Ureter (tissue), 1 donor: ENCODE data around the gene LPIN1. TPM values are rescaled to one million over a fixed set of nuclear protein-coding genes. Genes with fewer than 3 reads are reported as not detected.

ENCODE experiments used
- DNase-seq: peaks from one replicate; pipeline ENCODE4 v3.0.0-alpha.2; 2020; ENCODE audit warnings: low spot score
- total RNA-seq: library from RNA; stranded (reverse); gene quantifications from one replicate; pipeline ENCODE4 v1.2.4, GENCODE V29; 2023
- donor health status: DM: yes; HTN: yes; CAD: no.

Gene LPIN1
- total RNA-seq, 1 donor from 2014 or later = 32.3 TPM

DNA sequence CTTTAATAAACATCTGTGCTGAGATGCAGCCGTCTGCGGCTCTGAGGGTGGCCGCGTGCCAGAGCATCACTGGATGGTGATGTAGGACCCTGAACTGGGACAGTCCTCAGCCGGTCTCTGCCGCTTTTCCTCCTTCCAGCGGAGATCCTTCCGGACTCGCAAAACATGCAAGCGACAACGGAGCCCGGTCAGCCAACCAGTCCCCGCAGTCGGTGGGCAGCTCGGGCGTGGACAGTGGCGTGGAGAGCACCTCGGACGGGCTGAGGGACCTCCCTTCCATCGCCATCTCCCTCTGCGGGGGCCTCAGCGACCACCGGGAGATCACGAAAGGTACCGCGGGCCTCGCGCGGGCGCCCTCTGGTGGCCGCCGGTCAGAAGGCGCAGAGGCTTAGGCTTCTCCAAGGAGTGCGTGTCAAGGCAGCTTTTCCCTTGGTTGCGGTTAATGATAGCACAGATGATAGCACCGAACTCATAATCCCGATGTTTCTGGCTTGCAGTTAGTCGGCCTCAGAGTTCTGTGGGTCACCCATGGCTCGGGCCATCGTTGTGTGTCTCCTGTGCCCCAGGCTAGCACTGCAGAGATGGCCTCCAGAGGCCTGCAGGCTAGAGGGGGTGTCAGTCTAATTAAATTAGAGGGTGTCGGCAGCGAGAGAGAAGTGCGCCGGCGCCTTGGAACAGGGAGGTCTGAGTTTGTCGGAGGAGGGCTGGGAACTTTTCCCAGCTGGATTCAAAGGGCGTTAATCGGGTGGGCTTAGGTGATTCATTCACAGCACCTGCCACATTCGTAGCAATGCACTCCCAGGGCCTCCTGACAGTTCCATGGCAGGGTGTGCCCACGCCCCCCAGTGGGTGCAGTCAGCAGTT, 38.5 kb downstream of the LPIN1 start:
- no peak for DNase-seq

DNA sequence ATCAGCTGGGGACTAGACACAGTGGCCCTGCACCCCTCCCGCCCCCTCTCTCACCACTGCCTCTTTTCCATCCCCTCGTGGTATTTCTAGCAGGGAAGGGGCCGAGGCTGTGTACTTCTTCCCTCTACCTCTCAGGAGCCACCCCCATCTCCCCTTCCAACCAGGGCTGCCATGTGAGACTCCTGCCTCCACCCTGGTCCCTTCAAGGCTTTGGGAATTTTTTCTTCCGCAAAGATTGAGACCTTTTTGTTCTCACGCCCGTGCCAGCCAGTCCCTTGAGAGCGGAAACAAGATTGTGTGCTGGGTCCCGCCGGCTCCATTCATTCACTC, 39.1 kb downstream of the LPIN1 start:
- no peak for DNase-seq

DNA sequence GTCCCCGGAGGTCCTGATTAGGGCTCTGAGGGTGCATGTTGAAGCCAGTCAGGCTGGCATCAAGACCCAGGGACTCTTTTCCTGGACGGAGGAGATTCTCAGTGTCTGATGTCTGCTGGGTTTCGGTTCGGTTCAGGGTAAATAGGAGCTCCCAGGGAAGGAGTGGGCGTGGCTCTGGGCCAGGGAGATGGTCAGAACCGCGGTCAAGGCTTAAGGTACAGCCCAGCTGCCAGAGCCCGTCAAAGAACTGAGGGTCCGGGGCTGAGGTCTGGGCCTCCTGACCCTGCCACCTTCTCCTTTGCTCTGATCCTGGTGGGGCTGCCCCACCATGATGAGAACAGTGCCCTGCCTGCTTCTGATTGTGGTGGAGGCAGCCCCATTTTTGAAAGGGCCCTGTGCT, 39.8 kb downstream of the LPIN1 start:
- DNase-seq = no peak

DNA sequence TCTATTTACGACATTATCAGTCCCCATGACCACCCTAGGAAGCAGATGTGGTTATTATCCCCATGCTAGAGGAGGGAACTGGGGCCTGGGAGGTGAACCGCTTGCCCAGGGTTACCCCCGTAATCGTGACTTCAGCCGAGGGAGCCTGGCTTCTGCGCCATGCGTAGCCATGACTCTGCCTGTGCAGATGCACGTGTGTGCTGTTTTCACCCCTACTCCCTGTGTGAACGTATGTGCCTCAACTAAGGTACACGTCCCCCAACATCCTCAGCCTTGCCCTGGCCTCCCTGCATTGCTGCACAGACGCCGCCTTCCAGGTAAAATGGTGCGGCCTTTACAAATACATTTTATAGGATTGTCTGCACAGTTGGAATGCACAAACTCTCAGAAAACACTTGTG, 40.2 kb downstream of the LPIN1 start:
- no peak for DNase-seq

DNA sequence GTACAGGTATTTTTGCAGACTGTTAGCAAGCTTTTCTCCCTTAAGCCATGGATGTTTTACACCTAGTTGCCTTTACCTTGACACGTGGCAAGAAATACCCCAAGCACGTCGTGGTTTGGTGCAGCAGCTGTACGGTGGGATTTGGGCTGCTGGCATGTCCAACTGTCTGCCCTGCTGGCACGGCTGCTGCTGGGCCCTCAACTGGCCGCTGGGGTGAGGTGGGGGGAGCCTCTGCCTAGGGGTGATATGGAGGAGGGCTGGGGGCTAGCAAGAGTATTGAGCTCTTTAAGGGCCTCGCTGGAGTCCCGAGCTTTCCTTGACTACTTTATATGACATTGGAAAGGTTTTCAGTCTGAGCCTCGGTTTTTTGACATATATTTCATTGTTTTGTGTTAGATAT, 41.6 kb downstream of the LPIN1 start:
- no peak for DNase-seq

DNA sequence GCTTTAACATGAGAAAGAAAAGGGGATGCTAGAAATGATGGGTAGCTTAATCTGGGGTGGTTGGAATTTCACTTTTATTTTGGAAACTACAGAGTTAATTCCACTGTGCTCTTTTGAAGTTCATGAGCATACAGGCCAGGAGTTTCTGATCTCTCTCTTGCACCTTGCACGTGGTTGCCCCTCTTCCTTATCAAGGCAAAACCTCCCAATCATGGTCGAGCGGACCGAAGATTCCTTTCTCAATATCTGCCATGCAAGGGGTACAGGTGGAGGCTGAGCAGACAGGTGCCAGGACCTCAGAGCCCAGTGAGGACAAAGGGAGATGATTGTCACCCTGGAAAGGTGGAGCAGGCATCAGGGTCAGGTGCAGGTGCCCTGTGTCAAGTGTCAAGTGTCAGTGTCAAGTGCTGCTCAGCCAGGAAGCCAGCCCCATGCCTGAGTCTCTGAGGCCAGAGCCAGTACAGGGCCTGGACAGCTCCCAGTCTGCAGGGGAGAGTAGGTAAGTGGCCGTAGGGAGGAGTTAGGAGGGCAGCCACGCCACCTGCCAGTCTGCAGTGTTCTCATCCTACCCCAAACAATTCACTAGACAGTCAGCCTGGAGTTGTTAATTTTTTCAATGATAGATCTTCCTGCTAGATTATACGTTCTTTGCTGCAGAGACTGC, 42.2 kb downstream of the LPIN1 start:
- DNase-seq = no peak

DNA sequence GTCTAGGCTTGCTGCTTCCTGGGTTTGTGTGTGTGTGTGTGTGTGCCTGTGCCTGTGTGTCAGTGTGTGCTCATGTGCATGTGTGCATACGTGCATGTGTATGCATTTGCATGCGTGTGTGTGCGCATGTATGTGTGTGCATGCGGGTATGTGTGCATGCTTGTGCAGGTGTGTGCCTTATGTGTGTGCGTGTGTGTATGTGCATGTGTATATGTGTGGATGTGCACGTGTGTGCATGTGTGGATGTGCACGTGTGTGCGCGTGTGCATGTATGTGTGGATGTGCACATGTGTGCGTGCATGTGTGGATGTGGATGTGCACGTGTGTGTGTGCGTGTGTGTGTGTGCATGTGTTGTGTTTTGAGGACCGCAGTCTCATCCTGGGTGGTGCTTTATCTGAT, 42.8 kb downstream of the LPIN1 start:
- DNase-seq = no peak

DNA sequence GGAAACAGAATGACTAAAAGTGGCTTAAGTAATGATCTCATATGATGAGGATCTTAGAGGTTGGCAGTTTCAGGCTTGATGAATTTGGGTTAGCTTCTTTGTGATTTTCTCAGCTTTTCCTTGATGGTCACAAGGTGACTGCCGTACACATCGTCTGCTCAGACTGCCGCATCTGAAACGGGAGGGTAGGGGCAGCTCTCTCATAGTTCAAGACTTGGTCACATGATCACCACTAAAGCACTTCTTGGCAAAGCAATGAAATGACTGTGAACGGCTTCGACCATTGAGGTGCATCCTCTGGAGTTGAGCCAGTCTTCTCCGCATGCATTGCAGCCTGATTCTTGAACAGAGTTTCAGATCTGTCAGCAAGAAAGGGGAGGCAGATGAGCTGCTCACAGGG, 43.8 kb downstream of the LPIN1 start:
- DNase-seq = no peak

DNA sequence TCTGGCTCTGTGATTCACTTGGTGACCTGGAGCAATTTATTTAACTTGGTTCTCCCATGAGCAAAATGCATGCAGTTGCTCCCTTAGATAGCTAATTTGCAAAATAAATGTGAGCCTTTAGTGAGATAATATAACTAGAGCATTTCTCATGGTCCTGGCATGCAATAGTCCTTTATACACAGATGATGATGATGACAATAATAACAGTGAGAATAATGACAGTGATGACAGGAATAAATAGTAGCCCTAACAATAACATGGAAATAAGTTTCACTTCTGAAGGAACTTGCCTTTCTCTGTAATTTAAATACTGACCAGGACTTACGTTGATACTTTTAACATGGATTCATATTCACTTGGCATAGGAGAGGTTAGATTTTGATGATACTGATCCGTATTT, 49.2 kb downstream of the LPIN1 start:
- no peak for DNase-seq

DNA sequence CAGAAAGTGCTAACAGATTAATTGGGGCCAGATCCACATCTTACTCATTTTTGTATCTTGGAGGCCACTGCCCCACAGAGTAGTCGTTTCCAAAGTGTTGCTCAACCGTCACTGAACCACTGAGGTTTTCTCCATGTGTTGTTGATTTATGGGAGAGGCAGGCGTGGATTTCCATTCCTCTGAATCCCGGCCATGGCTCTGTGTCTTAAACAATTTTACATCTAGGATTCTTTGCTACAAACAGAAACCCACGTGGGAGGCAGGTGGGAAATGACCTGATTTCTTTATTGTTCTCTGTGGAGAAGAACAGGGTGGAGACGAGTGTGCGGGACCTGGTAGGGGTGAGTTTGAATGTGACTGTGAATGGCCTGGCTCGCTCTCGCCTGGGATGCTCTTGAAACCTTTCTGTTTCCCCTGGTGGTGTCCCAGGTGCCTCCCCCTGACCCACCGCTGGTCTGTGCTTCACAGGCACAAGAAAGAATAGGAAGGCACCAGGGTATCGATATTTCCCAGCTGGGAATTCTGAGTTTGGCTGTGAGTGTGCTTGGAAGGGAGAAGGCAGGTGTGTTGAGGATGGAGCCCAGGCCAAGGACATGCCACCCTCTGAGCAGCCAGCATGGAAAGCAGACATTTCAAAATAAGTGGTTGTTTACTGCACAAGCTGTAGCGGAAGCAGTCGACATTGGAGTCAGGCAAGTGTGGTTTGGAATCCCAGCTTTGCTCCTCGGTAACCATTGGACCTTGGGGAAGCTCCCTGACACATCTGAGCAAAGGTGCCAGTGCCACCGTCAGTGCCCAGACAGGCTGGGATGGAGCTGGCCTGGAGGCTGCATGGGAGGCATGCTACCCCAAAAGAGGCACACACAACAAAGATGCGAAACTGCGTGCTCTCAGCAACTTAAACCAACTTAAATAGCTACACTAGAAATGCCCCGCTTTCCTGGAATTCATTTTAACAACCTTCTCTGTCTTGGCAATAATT, 50.0 kb downstream of the LPIN1 start:
- no peak for DNase-seq

DNA sequence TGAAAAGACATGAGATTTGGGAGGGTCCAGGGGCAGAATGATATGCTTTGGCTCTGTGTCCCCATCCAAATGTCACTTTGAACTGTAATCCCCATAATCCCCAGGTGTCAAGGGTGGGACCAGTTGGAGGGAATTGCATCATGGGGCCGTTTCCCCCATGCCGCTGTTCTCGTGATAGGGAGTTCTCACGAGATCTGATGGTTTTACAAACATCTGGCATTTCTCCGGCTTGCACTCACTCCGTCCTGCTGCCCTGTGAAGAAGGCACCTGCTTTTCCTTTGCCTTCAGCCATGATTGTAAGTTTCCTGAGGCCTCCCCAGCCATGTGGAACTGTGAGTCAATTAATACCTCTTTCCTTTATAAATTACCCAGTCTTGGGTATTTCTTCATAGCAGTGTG, 51.4 kb downstream of the LPIN1 start:
- no peak for DNase-seq

DNA sequence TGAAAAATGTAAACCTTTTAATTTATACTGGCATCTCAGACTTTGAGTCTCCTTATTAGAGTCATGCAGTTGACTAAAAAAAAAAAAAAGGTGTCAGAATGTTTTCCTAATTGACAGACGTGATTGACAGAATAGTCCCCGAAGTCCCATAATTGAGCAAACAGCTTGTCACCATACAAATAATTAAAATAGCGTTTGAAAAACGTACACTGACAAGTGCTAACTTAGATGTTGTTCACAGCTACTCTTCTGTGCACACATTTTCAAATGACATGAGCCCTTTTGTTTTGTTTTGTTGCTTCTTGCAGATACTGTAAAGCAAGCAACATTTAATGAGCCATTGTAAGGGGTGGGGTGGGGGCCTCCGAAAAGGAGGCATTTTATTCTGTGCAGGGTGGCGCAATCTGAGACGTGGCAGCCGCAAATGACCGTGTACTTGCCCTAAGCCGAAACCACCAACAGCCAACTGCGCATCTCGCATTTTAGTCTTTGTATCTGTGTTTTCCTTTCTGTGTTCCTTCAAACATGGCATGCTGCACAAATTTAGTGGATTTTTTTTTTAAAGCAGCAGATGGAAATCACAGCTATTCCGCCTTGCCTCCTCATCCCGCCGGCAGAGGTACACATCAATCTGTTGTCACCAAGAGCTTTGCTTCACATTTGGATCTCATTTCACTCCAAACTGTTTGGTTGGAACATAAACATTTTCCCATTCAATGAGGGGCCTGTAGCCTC, 52.4 kb downstream of the LPIN1 start:
- no peak for DNase-seq

DNA sequence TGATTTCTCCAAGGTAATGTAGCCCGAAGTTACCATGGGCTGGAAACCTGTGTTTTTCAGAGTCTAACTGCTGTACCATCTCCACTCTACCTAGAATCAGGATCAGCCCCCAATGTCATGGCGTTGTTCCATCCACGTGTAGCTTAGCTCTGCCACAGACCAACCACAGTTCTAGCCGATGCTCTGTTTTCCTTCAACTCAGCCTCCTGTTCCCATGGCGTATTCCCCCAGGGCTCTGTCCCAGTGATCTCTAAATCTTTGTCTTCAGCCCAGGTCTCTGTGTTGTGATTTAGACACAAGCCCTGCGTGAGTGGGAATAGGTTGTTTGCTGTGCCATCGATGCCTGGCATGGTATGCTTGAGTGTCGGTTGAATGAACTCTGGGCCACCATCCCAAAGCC, 53.4 kb downstream of the LPIN1 start:
- no peak for DNase-seq

DNA sequence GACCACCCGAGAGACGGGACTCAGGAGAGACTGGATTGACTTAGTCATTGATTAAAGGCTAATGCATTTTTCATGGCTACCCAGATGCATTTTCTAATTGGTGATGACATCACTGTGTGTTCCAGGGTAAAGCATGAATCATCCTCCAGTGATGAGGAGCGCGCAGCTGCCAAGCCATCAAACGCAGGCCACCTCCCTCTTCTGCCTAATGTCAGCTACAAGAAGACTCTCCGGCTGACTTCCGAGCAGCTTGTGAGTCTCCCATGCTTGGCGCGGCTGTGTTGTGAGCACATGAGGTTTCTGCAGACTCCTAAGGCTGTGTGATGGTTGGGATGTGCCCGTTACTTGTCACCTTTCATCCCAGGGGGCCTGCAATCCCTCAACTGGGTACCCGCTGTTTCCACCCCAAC, 56.4 kb downstream of the LPIN1 start:
- no peak for DNase-seq

DNA sequence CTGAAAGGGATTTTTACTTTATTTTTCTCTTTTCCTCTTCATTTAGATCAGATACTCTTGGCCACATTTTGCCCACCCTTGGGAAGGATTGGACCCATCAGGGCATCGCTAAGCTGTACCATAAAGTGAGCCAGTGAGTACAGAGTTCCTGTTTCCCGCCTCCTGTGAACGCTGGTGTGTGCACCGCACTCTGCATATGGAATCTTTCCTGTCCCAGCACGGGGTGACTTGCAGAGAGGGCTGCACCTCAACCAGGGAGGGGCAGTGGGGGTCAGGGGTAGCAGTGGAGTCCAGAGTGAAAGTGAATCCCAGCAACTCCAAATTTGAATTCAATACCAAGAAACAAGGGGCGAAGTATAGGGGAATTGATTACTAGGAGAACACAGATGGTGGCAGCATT, 58.6 kb downstream of the LPIN1 start:
- no peak for DNase-seq

DNA sequence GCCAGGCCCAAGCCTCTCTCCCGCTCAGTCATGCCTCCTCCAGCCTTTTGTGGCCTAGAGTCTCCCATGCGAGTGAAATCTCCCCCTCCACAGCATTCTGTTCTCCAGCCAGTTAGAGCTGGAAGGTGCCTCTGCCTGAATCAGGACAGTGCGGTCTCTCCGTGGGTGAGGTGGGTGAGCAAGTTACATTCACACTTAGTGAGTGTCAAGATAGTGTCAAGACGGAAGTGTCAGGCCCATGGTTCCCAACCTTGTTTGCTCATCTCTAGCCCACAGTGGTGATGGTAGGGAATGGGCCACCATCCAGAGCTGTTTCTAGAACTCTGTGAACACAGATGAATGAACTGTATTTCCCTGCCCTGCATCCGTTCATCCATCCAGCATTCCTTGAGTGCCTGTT, 59.5 kb downstream of the LPIN1 start:
- DNase-seq = peak; percentile 26

DNA sequence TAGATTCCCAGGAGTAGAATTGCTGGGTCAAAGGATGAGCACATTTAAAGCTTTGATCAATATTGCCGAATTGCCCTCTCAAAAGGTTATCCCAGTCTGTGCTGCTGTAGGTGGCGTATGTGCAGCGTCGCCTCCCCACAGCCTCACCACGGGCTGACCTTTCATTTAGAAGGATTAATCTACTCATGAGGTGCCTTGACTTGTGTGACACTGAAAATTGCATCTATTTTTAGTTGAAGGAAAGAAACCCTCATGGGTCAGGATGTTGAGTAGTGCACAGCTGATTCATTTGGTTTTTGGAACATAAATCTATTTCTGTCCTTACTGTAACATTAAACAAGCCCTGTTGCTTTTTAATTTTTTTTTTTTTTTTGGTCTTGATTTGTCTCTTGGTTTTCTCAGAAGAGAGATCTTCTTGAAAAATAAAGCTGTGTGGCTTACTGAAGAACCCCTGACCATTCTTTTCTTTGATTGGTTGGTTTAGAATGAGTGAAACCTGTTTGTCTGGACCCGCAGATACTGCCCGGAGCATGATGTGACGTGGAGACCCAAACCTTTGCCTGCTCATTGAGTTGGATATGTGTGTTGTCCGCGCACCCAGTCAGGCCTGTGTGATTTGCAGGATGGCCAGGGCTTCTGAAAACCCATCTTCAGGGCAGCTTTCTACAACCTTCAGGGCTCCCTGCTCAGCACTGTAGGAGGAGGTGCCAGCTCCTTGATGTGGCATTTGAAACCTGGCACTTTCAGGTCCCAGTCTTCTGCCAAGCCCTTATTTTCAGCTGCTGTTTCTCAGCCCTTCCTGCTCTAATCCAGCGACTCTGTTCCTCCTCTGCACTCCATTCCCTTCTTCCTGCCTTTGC, 61.0 kb downstream of the LPIN1 start:
- DNase-seq = no peak

DNA sequence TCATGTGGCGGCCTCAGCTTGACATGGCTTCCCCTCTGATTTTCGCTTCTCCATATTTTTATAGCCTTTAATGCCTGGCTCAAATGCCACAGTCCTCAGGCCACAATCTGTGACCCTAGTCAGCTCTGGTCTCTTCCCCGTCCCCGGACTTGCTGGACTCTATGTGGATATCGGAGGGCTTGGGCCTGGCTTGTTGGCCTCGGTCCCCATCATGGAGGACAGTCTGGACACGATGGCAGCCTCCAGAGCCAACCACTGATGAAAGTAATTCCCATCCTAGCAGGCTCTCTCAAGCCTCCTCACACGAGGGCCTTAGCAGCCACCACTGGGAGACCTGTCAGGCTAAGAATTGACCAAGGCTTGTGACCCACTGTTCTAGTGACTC, 61.6 kb downstream of the LPIN1 start:
- DNase-seq = no peak

DNA sequence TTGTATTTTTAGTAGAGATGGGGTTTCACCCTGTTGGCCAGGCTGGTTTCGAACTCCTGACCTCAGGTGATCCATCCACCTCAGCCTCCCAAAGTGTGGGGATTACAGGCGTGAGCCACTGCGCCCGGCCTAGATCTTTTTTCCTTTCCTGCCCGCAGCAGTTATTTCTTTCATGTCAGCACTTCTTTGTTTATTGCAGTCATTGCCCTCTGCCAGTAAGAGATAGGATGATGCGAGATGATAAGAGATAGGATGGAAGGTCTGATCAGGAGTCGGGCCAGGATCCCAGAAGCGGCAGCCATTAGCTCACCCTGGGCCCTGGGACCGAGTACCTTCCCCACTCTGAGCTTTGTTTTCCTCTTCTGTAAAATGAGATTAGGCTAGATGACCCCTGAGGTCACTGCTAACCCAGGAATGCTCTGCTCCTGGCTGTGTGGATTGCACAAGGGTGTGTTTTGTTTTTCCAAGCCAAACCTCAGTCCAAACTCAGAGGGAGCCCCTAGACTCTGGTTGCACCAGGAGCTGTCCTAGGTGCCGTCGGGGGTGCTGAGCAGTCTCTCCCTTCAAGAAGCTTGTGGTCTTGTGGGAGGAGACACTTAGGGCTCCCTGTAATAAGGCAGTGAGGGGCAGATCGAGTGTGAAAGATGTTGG, 63.3 kb downstream of the LPIN1 start:
- DNase-seq = no peak
